IPS DF 4.7 (cell line): ENCODE measurements around the gene NR3C1.
"Not testable (repeated sequence)": the region's sequence is repeated elsewhere in the genome, so short reads cannot be mapped to it uniquely, and the experiment has no call there.

Experiments used
- DNase-seq: peaks from one replicate; pipeline ENCODE4 v3.0.0-alpha.2; 2013; ENCODE audit warnings: low spot score; ENCODE audit errors: extremely low read depth

The NR3C1 gene

GRCh38 chr5:143340891-143341685 lies 62.4 kb downstream of the NR3C1 start:
- no peak for DNase-seq

GRCh38 chr5:143338658-143339366 lies 64.7 kb downstream of the NR3C1 start:
- no peak for DNase-seq

- no peak for DNase-seq
Observed at GRCh38 chr5:143337946-143338345, 65.5 kb downstream of the NR3C1 start.

DNA sequence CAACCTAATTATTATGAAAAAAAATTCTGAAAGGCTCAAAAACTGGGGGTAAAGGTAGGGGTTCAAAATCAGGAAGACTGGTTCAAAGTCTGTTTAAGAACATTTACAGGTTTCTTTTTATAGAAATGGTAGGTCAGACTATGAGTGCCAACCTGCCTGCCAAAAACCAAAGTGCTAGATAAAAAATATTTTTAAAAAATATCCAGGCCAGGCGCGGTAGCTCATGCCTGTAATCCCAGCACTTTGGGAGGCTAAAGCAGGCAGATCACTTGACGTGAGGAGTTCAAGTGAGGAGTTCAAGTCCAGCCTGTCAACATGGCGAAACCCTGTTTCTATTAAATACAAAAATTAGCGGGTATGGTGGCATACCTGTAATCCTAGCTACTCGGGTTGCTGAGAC lies 67.0 kb downstream of the NR3C1 start:
- no peak for DNase-seq

- no peak for DNase-seq
Observed at GRCh38 chr5:143334903-143335302, 68.6 kb downstream of the NR3C1 start.

- not testable (repeated sequence) for DNase-seq
Observed at GRCh38 chr5:143334380-143334779, 69.1 kb downstream of the NR3C1 start.

GRCh38 chr5:143331956-143332355 lies 71.5 kb downstream of the NR3C1 start:
- DNase-seq: no peak

DNA sequence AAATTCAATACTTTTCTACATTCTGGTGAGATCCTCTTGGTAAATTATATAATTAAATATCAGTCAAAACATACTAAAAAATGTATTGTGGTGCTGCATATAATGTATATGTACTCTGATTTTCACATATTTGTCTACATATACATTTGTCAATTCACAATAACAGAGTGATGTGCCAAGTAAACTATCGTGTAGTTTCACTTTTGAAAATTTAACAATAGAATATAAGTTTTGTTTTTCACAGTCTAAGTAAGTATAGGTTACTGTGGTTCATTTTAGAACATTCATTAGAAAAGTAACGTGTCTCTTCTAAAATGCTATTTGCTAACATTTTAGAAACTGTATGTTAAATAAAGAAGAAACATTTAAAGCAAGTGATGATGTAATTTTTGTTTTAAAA lies 73.6 kb downstream of the NR3C1 start:
- DNase-seq: no peak

DNA sequence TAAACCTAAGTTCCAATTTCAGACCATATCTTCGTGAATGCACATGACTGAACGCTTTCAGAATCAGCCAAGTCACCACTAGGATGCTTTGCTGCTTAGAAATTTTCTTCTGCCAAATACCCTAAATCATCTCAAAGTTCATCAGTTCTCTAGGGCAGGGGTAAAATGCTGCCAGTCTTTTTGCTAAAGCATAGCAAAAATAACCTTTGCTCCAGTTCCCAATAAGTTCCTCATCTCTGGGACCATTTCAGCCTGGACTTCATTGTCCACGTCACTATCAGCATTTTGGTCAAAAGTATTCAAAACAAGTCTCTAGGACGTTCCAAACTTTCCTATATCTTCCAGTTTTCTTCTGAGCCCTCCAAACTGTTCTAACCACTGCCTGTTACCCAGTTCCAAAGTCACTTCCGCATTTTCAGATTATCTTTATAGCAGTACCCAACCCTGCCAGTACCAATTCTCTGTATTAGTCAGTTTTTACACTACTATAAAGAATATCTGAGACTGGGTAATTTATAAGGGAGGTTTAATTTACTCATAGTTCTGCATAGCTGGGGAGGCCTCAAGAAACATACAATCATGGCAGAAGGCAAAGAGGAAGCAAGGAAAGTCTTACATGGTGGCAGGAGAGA lies 74.8 kb downstream of the NR3C1 start:
- DNase-seq: no peak

DNA sequence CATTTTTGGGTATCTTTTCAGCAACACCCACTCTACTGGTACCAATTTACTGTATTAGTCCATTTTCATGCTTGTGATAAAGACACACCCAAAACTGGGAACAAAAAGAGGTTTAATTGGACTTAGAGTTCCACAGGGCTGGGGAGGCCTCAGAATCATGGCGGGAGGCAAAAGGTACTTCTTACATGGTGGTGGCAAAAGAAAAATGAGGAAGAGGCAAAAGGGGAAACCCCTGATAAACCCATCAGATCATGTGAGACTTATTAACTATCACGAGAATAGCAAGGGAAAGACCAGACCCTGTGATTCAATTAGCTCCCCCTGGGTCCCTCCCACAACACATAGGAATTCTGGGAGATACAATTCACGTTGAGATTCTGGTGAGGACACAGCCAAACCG lies 78.4 kb downstream of the NR3C1 start:
- not testable (repeated sequence) for DNase-seq

DNA sequence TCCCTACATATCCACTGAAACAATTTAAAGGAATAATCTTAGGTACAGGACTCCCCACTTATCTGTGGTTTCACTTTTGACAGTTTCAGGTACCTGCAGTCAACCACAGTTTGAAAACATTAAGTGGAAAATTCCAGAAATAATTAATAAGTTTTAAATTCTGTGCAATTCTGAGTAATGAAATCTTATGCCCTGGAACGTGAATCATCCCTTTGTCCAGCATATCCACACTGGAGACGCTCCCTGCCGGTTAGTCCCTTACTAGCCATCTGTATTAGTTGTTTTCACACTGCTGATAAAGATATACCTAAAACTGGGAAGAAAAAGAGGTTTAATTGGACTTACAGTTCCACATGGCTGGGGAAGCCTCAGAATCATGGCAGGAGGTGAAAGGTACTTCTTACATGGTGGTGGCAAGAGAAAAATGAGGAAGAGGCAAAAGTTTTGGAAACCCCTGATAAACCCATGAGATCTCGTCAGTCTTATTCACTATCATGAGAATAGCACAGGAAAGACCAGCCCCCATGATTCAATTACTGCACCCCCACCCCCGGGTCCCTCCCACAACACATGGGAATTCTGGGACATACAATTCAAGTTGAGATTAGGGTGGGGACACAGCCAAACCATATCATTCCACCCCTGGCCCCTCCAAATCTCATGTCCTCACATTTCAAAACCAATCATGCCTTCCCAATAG lies 80.4 kb downstream of the NR3C1 start:
- not testable (repeated sequence) for DNase-seq

- no peak for DNase-seq
Observed at GRCh38 chr5:143322176-143322575, 81.3 kb downstream of the NR3C1 start.

DNA sequence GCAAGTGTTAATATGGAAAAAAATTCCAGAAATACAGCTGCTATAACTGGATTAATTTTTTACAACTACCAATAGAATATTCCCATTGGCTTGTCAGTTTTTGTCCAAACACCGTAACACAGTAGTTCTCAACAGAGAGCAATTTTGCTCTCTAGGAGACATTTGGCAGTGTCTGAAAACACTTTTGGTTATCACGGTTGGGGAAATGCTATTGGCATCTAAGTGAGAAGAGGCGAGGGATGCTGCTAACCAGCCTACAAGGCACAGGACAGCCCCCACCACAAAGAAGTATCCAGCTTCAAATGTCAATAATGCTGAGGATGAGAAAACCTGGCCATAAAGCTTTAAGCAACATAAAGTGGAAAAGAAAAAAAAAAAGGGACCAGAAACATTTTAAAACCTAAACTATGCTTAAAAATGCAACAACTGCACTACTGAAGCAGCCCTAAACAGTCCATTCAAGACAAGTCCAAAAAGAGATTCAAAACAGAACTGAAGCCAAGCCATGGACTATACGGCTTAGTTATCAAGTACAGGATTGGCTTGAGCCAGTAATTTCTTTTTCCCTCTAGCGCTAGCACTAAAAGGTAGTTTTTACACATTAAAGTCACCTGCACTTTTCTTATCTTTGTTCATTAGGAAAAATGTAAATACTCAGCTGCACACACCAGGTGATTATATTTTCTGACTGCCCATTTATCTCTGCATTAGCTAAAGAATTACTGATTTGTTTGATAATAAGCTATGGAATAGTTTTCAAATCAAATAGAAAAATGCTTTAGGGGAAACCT lies 83.9 kb downstream of the NR3C1 start:
- no peak for DNase-seq

GRCh38 chr5:143318833-143319232 lies 84.7 kb downstream of the NR3C1 start:
- no peak for DNase-seq

- no peak for DNase-seq
Observed at GRCh38 chr5:143318270-143318669, 85.2 kb downstream of the NR3C1 start.

GRCh38 chr5:143316844-143317631 lies 86.4 kb downstream of the NR3C1 start:
- DNase-seq: no peak

GRCh38 chr5:143316337-143316736 lies 87.1 kb downstream of the NR3C1 start:
- no peak for DNase-seq

GRCh38 chr5:143315929-143316328 lies 87.6 kb downstream of the NR3C1 start:
- no peak for DNase-seq

DNA sequence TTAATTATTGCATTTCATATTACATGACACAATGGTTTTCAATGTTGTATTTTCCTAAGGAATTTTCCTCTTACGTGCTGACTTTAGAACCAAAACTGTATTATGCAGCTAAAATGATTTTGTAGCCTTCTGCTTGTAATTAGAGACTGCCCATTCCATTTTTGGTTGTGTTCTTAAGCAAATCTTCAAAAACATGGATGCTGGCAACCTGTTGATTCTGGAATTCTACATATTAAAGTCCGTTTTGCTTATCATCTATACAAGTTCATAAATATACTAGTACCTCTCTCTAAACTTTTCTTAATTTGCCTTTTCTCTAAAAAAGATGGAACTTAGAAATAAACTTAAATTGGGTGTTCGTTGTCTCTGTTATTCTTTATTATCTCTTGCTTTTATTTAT lies 88.3 kb downstream of the NR3C1 start:
- DNase-seq: no peak

GRCh38 chr5:143314659-143315058 lies 88.8 kb downstream of the NR3C1 start:
- no peak for DNase-seq
